Spleen (tissue), 7 donors: ENCODE data around the gene MAGI2.
"Not testable (repeated sequence)": the region's sequence is repeated elsewhere in the genome, so short reads cannot be mapped to it uniquely, and the experiment has no call there.

Experiments
- CTCF ChIP-seq, 11 experiments: fragments of 200-600 bp in 7 of 11; fragments of 450-650 bp in 4 of 11; sonication (generic) in 4 of 11; IDR thresholded peaks in 8 of 11; conservative IDR thresholded peaks in 3 of 11; 1 replicate in 7 of 11; 2 replicates in 4 of 11; pipeline versions ENCODE4 v1.4.0 to v1.8.0; 2016 to 2021; ENCODE audit warnings: antibody characterized with exemption in 11 of 11, inconsistent platforms in 4 of 11, mild to moderate bottlenecking in 1 of 11
- POLR2A ChIP-seq, 3 donors: fragments of 450-650 bp; IDR thresholded peaks; one replicate each; pipeline ENCODE4 v1.5.1; 2017; ENCODE audit warnings: antibody characterized with exemption in 3 of 3, mild to moderate bottlenecking in 1 of 3
- POLR2AphosphoS5 ChIP-seq, 3 donors: sonication (generic); formaldehyde crosslinking; IDR thresholded peaks; one replicate each; pipeline ENCODE4 v1.5.1; 2017; ENCODE audit warnings: antibody characterized with exemption in 3 of 3
- donor health status: DM: no; HTN: no; CAD: no; lungs with moderate emphysema.
- donor health status: DM: no; HTN: no; CAD: no.
- donor health status: DM: no; HTN: no; CAD: no.

DNA sequence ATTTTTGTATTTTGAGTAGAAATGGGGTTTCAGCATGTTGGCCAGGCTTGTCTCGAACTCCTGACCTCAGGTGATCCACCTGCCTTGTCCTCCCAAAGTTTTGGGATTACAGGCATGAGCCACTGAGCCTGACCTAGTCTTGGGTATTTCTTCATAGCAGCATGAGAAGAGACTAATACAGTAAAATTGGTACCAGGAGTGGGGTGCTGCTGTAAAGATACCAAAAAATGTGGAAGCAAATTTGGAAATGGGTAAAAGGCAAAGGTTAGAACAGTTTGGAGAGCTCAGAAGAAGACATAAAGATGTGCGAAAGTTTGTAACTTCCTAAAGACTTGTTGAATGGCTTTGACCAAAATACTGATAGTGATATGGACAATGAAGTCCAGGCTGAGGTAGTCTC, 433.8 kb downstream of the MAGI2 start:
- TF ChIP-seq CTCF (IDR thresholded peaks at IDR 0.05 in 8 of 11, conservative IDR thresholded peaks at IDR 0.05 in 3 of 11); POLR2A (IDR thresholded peaks at IDR 0.05); POLR2AphosphoS5 (IDR thresholded peaks at IDR 0.05): not testable (repeated sequence)
